Cardiac septum (tissue), 1 donor: ENCODE data around the gene NEGR1. TPM values are rescaled to one million over a fixed set of nuclear protein-coding genes. Genes with fewer than 3 reads are reported as not detected.

Source experiments
- DNase-seq: peaks from one replicate; pipeline ENCODE4 v3.0.0-alpha.2; 2020; ENCODE audit warnings: low spot score
- intact Hi-C: fragments of 100-400 bp; cut with DNase I; formaldehyde crosslinking; loops from one replicate; pipeline ENCODE4 v1.14.0; 2022
- total RNA-seq: library from RNA; stranded (reverse); fragmentation: NEBNext Ultra II Directional; extraction: Animal tissue kit (Norgen Biotek cat#: 25700); gene quantifications from one replicate; pipeline ENCODE4 v1.2.1, GENCODE V29; 2021
- donor health status: DM: no; HTN: no; CAD: no.

NEGR1 gene
- total RNA-seq, 1 donor from 2014 or later: 5.2 TPM

DNA sequence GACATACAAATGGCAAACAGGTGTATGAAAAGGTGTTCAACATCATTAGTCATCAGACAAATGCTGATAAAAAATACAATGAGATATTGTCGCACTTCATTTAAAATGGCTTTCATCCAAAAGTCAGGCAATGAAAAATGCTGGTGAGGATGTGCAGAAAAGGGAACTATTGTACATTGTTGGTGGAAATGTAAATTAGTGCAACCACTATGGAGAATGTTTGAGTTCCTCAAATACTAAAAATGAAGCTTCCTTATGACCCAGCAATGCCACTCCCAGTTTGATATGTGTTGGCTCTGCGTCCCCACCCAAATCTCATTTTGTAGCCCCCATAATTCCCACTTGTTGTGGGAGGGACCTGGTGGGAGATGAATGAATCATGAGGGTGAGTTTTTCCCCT is 891.8 kb downstream of the NEGR1 start:
- DNase-seq: no peak

DNA sequence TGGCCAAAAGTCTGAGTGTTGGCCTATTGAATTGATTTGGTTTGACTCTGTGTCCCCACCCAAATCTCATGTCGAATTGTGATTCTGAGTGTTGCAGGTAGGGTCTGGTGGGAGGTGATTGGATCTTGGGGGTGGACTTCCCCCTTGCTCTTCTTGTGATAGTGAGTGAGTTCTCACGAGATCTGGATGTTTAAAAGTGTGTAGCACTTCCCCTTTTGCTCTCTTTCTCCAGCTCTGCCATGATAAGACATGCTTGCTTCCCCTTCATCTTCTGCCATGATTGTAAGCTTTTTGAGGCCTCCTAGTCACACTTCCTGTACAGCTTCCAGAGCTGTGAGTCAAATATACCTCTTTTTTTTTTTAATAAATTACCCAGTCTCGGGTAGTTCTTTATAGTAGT is 904.5 kb downstream of the NEGR1 start:
- DNase-seq: no peak
- intact Hi-C loops: no loop called here

More for the DNA sequence above, 891.8 kb downstream of the NEGR1 start:
- intact Hi-C loops: no loop called here

DNA sequence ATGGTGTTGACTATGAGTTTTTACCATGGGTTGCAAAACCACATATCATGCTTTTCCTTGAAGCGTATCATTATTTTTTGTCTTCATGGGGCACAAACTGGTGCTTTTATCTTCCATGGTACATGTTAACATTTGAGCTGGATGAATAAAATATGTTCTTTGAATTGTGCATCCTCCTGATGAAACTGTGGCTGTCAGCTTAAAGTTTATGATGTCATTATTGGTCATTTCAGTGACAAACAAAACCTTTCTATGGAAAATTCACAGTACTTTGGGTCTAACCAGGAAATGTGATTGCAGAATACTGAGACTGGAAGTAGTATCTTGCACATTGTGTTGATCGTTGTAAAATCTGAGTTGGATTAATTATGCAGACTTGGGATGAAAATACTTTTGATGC is 909.8 kb downstream of the NEGR1 start:
- DNase-seq: no peak
- intact Hi-C loops: no loop called here

DNA sequence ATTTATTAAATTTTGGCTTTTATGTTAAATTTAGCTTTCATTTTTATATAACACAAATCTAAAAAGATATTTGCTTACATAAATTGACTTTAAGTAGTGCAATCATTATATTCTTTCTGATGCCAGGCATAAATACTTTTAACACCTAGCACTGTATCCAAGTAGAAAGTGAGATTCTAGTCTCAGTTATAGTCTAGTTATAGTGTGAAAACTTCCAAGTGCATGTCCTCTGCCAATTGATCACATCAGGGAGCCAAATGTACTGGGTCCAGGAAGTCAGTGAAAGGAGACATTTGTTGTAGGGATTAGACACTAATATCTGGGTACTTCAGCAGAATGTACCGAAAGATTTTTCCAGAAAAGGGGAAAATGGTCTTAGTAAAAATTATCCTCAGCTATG is 910.8 kb downstream of the NEGR1 start:
- intact Hi-C loops: no loop called here
- no peak for DNase-seq

DNA sequence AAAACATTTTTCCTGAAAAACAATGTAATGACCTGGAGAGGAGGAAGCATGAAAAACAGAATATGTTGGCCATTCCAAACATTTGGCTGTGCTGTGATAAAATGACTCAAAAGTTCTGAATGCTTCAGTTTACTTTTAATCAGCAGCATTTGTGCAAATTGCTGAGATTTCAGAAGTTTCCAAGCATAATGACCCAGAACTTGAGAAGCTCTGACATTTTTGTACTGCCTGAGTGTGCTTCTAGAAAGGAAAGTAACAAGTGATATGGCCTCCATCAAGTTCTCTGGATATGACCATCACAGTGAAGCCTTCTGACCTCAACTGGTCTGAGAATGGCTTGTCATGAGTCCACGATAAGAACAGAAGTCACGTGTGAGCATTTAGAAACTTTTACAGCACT is 918.1 kb downstream of the NEGR1 start:
- DNase-seq: no peak
- intact Hi-C loops: no loop called here

DNA sequence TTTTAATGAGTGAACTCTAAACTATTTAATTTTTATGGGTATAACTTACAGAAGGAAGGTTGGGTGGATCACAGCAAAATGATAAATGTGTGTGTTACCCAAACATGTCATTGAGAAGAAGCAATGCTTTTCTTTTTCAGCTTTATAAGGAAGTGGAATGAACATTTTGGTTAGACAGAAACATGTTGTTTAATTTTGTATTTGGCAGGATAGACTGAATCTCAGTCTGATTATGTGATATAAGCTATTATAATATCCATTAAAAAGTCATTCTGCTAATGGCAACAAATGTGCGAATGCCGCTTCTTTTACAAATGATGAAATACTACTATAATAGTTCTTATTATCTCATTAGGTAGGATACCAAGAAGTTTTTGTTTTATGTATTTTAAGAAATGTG is 919.6 kb downstream of the NEGR1 start:
- intact Hi-C loops: no loop called here
- no peak for DNase-seq

DNA sequence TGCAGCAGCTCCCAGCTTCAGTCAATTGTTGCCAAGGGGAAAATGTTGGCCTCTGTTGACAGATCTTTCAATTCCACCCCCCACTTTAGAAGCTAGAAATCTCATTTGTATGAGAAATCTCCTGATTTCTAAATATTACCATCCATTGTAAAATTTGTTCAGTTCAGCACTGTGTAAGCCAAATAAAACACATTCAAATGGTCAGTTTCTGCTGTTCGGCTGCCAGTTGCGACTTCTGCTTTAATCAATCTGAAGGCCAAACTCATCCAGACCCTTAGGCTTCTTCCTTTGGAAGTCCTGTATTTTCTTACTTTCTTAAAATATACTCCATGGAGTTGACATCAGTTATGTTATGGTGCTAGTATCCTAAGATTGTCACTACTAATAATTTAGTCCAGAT is 920.3 kb downstream of the NEGR1 start:
- no peak for DNase-seq
- intact Hi-C loops: no loop called here

DNA sequence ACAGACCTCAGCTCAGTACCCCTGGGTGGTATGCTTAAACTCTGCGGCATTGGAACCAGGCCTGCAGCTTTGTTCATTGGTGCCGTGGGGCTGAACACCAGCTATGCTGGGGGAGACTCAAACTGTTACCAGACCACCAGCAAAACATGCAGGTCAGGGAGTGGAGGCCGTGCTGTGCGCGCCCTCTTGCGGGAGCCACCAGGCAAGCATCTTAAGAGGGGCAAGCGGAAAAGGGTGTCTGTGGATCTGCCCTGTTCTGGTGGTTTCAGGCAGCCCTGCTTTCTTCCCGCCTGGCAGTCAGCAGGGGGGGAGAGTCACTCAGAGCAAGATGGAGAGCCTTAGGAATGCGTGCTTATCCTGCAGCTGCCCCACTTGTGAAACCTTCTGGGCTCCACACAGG is 924.6 kb downstream of the NEGR1 start:
- DNase-seq: no peak

DNA sequence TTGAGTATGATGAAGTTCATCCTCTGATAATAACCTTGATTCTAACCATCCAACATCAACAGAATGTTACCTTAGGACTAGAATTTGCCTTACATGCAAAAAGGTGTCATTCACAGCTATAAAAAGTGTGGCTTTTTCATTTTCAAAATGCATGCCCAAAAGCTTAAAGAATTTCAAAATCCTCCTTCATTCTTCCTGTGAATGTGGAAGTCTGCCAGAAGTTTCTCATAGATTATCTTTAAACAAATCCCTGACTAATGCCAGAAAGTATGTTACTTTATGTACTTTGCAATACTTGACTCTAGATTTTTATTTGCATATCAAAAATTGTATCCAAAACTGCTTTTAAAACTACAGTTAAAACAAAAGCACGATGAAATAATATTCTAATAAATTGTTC is 930.9 kb downstream of the NEGR1 start:
- intact Hi-C loops: no loop called here

More for the DNA sequence above, 924.6 kb downstream of the NEGR1 start:
- intact Hi-C loops: no loop called here

DNA sequence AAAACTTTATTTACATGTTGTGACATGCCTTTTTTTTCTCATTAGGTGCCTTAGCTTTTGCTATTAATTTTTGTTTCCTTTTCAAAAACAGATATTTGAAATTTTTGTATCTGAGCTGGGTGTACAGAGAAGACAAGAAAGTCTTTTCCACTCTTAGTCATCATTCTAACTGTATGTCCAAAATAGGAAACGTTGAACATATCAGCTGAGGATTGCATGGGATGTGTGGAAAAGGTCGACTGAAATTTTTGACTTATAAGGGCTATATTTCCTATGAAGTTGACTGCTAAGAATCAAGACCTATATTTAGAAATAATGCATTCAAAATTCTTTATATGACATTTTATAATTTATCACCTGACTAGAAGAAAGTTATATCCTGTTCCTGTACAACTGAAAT is 931.5 kb downstream of the NEGR1 start:
- intact Hi-C loops: no loop called here
- DNase-seq: no peak

More for the DNA sequence above, 930.9 kb downstream of the NEGR1 start:
- no peak for DNase-seq

DNA sequence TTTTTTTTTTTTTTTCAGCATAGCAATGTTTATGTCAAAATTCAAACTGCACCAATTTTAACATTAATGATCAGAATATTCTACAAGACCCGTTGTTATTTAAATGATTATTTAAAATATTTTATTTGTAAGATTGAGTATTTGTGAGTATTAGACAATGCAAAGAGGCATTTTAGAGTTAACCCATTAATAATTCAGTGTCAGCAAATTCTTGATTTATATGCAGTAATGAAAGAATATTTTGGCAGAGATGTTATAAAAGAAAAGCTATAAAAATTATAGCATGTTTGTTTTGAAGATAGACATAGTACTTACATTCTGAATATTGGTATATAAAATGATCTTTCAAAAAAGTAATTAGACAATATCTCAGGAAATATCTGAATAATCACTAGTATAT is 932.0 kb downstream of the NEGR1 start:
- no peak for DNase-seq
- intact Hi-C loops: no loop called here
